Brain pericyte (primary cell): ENCODE results near the gene SFT2D2.
"Not testable (repeated sequence)": the region's sequence is repeated elsewhere in the genome, so short reads cannot be mapped to it uniquely, and the experiment has no call there.

Experiments
- DNase-seq: peaks from one replicate; pipeline ENCODE4 v3.0.0-alpha.2; 2012; ENCODE audit warnings: low read depth, low spot score

SFT2D2 gene

DNA sequence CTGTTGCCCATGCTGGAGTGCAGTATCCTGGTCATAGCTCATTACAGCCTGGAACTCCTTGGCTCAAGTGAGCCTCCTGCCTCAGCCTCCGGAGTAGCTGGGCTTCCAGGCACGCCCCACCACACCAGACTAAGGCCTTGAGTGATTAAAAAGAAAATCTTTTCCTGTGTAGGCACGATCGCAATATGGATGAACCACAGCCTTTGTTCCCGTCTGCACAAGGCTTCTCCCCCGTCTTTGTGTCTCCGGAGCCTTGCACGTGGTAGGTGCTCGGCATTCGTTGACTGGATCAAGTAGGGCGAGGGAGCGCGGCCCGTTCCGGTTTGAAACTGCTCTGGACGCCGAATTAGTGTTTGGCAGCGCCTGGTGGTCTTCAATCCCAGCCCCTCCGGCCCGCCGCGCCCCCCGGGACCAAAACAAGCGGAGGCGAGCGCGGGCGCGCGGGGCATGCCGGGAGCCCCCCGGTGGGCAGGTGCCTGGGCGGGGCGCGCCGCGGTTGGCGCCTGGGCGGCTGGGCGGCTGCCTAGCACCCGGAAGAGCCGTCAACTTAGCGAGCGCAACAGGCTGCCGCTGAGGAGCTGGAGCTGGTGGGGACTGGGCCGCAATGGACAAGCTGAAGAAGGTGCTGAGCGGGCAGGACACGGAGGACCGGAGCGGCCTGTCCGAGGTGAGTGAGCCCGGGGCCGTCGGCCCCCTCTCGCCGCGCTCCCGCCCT lies at the start of gene SFT2D2:
Gene SFT2D2 (plus strand): TSS at position 529 of the 715 bp plus-strand sequence. CDS start 76 bp downstream, at position 605.
- no peak for DNase-seq

DNA sequence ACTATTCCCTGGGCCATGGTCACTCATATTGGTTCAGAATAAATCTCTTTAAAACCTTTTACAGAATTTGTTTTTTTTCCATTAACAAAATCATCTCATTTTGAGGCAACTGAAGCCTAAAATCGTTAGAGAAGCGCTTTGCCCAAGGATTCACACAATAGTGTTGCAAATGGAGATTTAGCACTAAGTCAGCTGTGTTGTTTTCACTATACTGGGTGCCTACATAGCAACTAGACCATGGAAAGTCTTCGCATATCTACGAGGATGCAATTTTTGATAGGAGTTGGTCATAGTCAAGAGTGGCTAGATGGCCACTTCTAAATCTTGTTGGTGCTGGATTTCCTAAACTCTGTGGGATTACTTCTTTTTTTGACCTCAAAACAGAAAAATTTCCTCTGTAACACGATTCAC lies 47.6 kb upstream of the SFT2D2 start:
- no peak for DNase-seq

- DNase-seq, result peak; percentile 95
These were observed 47.0 kb upstream of the SFT2D2 start, which contains the start of gene TIPRL for GRCh38 chr1:168178638-168179437. TIPRL (plus strand) TSS chr1:168178962; CDS start chr1:168179078, 116 bp downstream.

- DNase-seq, result no peak
These were observed 46.2 kb upstream of the SFT2D2 start for GRCh38 chr1:168179438-168180147.

DNA sequence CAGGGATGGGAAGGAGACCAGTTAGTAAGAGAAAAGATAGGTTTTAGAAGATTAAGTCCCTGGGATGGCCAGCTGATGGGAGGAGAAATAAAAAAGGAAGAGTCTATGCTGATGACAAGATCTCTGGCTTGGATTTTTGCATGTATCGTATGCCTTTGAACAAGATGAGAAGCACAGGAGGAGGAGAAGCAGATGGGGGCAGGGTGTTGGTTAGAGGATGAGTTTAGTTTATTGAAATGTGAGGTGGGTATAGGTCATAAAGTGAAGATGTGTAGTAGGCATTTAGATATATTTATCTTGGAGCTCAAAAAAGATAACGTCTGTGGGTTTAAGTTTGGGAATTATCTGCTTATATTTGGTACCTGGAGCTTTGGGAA lies 45.7 kb upstream of the SFT2D2 start:
- DNase-seq, result no peak

GRCh38 chr1:168181063-168181720 lies 44.6 kb upstream of the SFT2D2 start:
- not testable (repeated sequence) for DNase-seq

- DNase-seq, result no peak
These were observed 38.6 kb upstream of the SFT2D2 start for GRCh38 chr1:168187177-168187576.

- no peak for DNase-seq
These were observed 35.4 kb upstream of the SFT2D2 start for GRCh38 chr1:168190403-168190802.

DNA sequence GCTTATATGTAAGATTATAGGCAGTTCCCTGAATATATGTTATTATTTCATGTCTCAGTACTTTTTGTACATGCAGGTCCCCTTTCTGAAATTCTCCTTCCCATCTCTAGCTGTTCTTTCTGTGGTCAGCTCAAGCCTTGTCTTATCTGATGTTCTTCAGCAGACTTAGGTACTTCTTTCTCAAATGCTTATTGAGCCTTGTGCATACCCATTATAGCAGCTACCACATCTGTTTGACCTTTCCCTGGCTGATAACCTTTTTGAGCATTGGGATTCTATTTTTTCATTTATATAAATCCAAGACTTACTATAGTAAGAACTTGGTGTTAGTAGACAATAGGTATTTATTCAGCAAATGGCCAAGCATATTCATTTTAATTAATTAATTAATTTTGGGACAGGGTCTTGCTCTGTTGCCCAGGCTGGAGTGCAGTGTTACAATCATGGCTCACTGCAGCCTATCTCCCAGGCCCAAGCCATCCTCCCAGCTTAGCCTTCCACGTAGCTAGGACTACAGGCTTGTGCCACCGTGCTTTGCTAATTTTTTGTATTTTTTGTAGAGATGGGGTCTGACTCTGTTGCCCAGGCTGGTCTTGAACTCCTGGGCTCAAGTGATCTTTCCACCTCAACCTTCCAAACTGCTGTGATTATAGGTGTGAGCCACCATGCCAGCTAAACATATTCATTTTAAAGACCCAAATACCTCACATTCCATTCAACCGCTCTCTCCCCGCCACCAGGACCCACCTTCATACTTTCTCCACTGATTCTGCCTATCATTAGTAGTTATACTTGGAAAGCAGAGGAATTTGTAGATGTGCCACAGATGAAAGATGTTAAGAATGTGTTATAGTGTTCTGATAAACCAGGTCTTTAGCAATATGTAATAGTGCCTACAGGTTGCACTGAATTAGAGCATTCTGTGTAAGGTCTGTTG lies 30.3 kb upstream of the SFT2D2 start:
- no peak for DNase-seq

DNA sequence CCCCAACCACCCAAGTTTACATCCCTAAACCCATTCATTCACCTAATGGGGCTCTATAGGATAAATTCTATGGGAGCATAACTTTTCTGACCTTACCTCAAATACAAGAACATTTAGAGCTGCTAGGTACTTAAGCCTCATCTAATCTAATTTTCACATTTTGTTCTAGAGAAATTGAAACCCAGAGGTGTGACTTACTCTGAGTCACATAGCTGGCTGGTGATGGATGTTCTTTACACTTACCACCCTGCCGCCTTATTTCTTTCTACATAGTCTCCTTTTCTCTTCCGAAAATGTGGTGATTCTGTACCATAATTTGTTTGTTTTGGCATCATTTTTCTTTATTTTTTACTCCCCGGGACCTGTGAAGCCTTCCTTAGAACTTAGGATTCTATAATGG lies 26.7 kb upstream of the SFT2D2 start:
- no peak for DNase-seq

DNA sequence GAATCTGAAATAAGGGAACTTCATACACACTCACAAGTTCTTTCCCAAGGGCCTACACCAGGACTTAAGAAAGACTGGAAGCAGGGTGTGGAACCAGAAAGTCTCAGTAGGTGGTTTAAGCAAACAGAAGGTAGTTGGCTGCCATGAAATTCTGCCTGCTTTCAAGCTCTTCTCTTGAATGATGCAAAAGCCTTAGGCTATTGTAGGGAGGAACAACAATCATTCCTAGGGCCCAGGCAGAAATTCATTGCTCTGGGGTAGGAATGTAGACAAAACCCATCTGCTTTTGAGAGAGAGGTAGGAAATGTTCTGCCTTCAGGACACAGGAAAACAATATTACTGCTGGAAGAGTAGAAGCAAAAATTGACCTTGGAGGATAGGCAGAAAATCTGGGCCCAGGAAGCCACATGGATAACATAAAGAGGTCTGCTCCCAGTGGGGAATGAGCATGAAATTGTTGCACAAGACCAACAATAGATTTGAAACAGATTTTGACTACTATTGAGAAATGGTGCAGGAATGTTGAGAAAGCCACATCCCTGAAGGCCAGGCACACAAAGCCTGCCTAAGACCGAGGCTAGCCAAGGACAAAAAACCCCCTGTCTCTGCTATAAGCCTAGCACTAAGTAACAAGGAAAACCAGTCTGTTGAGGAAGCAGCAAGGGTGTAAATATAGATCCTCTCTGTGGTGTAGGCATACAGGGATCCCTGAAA lies 22.7 kb upstream of the SFT2D2 start:
- peak; percentile 74 for DNase-seq

DNA sequence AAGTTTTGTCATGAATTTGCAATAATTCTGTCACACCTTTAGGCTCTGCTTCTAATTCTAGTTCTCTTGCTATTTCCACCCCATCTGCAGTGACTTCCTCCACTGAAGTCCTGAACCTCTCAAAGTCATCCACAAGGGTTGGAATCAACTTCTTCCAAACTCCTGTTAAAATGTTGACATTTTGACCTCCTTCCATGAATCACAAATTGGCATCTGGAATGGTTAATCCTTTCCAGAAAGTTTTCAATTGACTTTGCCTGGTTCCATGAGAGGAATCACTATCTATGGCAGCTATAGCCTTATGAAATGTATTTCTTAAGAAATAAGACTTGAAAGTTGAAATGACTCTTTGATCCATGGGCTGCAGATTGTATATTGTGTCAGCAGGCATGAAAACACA lies 19.7 kb upstream of the SFT2D2 start:
- DNase-seq, result no peak

GRCh38 chr1:168207673-168208072 lies 18.1 kb upstream of the SFT2D2 start:
- DNase-seq, result not testable (repeated sequence)

DNA sequence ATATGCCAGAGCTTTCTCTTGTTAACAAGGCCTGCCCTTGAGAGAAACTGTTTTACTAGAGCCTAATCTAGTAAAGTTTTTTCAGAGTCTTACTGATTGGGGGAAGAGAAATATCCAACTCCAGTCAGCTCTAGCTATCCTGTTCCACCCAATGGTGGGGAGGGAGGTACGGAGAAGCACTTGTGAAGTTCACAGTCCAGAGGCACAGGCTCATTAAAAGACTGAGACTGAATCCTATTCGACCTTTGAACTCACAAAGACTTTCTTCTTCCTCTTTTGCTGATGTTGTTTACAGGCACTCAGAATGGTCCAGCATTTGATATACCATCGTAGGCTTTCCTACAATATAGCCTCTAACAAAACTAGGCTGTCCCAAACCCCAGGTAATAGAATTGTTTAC lies 15.5 kb upstream of the SFT2D2 start:
- no peak for DNase-seq

- no peak for DNase-seq
These were observed 12.5 kb upstream of the SFT2D2 start for GRCh38 chr1:168213349-168213748.

- DNase-seq, result no peak
These were observed 9.6 kb upstream of the SFT2D2 start for GRCh38 chr1:168216171-168216570.

DNA sequence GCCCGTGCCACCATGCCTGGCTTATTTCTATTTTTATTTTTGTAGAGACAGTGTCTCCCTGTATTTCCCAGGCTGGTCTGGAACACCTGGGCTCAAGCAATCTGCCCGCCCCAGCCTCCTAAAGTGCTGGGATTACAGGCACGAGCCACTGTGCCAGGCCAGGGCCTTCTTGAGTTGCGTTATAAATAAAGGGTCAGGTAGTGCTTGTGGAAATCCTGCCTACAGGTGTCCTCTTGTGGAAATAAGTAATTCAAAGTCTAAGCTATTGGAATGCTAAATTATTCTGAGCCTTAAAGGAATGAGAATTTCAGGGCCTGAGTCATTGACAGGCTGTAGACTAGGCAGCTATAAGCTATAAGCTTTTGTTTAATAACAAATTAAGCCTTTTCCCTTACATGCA lies 8.1 kb upstream of the SFT2D2 start:
- DNase-seq, result no peak

DNA sequence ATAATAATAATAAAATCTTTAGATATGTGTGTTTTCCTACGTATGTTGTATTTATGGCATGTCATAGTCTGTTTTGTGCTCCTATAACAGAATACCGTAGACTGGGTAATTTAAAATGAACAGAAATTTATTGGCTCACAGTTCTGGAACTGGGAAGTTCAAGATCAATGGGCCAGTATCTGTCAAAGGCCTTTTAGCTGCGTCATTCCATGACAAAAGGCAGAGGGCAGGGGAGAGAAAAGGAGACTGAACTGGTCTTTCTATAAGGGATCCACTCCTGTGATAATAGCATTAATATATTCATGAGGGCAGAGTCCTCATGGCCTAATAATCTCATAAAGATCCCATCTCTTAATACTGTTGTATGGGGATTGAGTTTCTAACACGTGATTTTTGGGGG lies 7.1 kb upstream of the SFT2D2 start:
- no peak for DNase-seq

- no peak for DNase-seq
These were observed 5.3 kb upstream of the SFT2D2 start for GRCh38 chr1:168220470-168220871.

- no peak for DNase-seq
These were observed 4.5 kb upstream of the SFT2D2 start for GRCh38 chr1:168221275-168221674.
